Neuron (in vitro differentiated cells): Measurements from ENCODE around the gene OIT3.

ENCODE experiments used
- H2AFZ ChIP-seq: one replicate; pipeline ENCODE4 v1.6.1; 2013; ENCODE audit warnings: low read depth, mild to moderate bottlenecking, inconsistent platforms, low read length, moderate library complexity
- H3K27me3 ChIP-seq: one replicate; pipeline ENCODE4 v1.6.1; 2013; ENCODE audit warnings: low read length; ENCODE audit not compliant: insufficient read depth
- H3K36me3 ChIP-seq: one replicate; pipeline ENCODE4 v1.6.1; 2013; ENCODE audit warnings: low read length; ENCODE audit not compliant: insufficient read depth
- H3K4me1 ChIP-seq: one replicate; pipeline ENCODE4 v1.6.1; 2013; ENCODE audit warnings: low read length; ENCODE audit not compliant: insufficient read depth
- H3K4me3 ChIP-seq: 2 replicates; pipeline ENCODE4 v1.5.1; 2013; ENCODE audit warnings: mild to moderate bottlenecking, low read length, moderate library complexity
- H3K9me3 ChIP-seq: one replicate; pipeline ENCODE4 v1.6.1; 2013; ENCODE audit warnings: low read length

Gene OIT3

DNA sequence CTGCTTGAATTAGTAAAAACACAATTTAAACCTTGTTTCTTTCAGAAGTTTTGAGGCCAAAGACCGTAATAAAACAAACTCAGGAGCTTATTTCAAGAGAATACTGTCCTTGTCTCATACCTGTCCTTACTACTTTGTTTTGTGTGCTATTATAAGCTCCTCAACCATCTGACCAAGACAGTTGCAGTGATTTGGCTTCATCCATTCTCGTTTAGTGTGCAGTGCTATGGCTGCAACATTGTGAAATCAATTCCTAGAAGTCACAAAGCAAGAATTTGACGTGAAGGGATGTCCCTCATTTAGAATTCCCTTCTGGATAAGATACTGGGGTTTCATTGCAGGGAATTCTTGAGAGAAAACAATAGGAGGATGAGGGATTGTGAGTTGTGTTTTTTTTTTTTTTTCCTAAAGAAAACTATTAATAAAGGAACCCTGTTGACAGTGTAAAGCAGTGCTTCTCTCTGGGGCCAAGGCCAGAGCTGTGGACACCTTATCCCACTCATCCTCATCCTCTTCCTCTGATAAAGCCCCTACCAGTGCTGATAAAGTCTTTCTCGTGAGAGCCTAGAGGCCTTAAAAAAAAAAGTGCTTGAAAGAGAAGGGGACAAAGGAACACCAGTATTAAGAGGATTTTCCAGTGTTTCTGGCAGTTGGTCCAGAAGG, at the start of gene OIT3:
OIT3 (plus strand) TSS at position 604 of the 663 bp plus-strand sequence. CDS start 60 bp downstream, outside the sequence.
- H3K4me1 ChIP-seq = no peaks in the 10 kb centered on the region
- no peak within 1 kb of the TSS for H2AFZ ChIP-seq
- no peaks in the 10 kb centered on the region for H3K9me3 ChIP-seq
- peaks cover 4% of the 10 kb centered on the region for H3K36me3 ChIP-seq
- H3K27me3 ChIP-seq = no peaks in the 10 kb centered on the region
- no peak within 1 kb of the TSS for H3K4me3 ChIP-seq

DNA sequence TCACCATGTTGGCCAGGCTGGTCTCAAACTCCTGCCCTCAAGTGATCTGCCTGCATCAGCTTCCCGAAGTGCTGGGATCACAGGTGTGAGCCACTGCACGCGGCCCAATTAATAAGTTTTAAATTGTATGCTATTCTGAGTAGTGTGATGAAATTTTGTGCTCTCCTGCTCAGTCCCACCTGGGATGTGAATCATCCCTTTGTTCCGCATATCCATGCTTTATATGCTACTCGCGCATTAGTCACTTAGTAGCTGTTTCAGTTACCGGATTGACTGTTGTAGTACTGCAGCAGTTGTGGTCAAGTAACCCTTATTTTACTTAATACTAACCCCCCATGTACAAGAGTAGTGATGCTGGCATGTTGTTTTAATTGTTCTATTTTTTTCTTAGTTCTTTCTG, 47.3 kb upstream of the OIT3 start:
- Histone ChIP-seq H3K36me3 (no peaks in the 10 kb centered on the region), H2AFZ (no peak overlapping the region), H3K27me3 (no peaks in the 10 kb centered on the region), H3K4me3 (no peak overlapping the region), H3K4me1 (no peaks in the 10 kb centered on the region), H3K9me3 (no peaks in the 10 kb centered on the region)

DNA sequence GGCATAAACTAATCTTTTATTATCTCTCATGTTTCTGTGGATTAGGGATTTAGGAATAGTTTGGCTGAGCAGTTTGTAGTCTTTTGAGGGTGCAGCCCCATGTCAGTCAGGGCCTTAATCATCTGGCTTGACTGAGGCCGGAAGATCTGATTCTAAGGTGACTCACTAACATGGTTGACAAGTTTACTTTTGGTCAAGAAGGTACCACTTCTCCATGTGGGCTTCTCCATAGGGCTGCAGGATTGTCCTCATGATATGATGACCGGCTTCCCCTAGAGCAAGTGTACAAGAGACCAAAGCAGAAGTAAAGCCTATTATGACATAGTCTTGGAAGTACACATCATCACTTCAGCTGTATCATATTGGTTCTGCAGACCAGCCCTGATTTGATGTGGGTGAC, 45.9 kb upstream of the OIT3 start:
- Histone ChIP-seq H3K4me1 (no peaks in the 10 kb centered on the region), H3K36me3 (no peaks in the 10 kb centered on the region), H3K4me3 (no peak overlapping the region), H3K27me3 (no peaks in the 10 kb centered on the region), H3K9me3 (peaks cover 3% of the 10 kb centered on the region), H2AFZ (no peak overlapping the region)

DNA sequence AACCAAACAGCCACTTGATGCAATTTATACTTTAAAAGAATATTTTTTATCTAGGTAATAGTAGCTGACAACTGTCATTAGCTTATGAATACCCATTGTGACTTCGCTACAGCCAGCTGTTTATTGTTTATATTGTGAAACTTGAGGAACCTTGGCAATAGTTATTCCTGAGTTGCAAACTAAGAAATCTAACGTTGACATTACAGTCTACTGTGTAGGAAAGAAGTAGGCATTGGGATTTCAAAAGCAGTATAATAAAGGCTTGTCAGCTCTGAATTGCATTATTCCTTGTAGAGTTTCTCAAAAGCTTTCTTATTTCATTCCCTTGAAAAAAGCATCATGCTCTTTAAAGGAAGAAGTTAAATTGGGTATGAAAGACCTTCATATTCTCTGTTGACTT, 42.7 kb upstream of the OIT3 start:
- H2AFZ ChIP-seq = no peak overlapping the region
- peaks cover 3% of the 10 kb centered on the region for H3K9me3 ChIP-seq
- no peaks in the 10 kb centered on the region for H3K27me3 ChIP-seq
- no peaks in the 10 kb centered on the region for H3K4me1 ChIP-seq
- H3K4me3 ChIP-seq = no peak overlapping the region
- no peaks in the 10 kb centered on the region for H3K36me3 ChIP-seq

DNA sequence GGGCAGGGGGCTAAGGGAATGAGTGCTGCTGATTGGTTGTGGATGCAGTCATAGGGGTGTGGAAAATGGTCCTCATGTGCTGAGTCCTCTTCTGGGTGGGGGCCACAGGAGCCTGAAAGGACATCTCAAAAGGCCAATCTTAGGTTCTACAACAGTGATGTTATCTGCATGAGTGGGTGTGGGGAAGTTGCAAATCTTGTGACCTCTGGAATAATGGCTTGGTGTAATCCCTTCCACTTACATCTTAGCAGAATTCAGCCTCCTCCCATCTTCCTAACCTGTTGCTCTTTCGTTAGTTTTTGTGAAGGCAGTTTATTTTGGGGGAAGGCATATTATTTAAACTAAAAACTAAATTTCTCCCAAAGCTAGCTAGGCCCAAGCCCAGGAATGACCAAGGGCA, 42.0 kb upstream of the OIT3 start:
- no peaks in the 10 kb centered on the region for H3K4me1 ChIP-seq
- H3K36me3 ChIP-seq = no peaks in the 10 kb centered on the region
- H3K27me3 ChIP-seq = no peaks in the 10 kb centered on the region
- H3K9me3 ChIP-seq = peaks cover 3% of the 10 kb centered on the region
- no peak overlapping the region for H3K4me3 ChIP-seq
- no peak overlapping the region for H2AFZ ChIP-seq

DNA sequence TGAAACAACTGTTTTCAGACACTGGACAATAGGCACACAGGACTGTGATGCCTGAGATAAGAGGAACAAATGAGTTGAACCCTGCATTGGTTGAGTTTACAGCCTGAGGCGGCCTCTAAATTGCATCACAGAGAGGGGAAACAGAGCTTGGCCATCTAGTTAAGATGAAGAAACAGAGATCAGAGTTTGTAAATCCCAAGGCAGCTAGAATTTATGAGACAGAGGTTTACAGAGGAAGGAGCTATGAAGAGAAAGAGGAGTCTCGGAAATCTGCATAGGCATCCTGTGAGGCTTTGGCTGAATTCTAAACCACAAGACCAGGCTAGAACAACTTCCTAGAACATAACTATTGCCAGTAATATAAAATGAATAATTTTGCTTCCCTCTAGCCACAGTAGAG, 41.0 kb upstream of the OIT3 start:
- H3K9me3 ChIP-seq = peaks cover 3% of the 10 kb centered on the region

DNA sequence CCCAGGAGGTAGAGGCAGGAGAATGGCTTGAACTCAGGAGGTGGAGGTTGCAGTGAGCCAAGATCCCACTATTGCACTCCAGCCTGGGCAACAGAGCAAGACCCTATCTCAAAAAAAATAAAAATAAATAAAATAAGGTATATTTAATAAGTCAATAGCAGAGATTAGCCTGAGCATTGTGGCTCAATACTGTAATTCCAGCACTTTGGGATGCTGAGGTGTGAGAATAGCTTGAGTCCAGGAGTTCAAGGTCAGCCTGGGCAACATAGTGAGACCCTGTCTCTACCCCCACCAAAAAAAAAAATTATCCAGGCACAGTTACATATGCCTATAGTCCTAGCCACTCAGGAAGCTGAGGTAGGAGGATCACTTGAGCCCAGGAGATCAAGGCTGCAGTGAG, 38.4 kb upstream of the OIT3 start:
- Histone ChIP-seq H3K27me3 (no peaks in the 10 kb centered on the region), H3K9me3 (peaks cover 4% of the 10 kb centered on the region), H3K36me3 (peaks cover under 1% of the 10 kb centered on the region), H3K4me1 (no peaks in the 10 kb centered on the region), H3K4me3 (no peak overlapping the region), H2AFZ (no peak overlapping the region)

More for the DNA sequence above, 41.0 kb upstream of the OIT3 start:
- Histone ChIP-seq H3K4me3 (no peak overlapping the region), H3K4me1 (no peaks in the 10 kb centered on the region), H3K27me3 (no peaks in the 10 kb centered on the region), H2AFZ (no peak overlapping the region), H3K36me3 (no peaks in the 10 kb centered on the region)

DNA sequence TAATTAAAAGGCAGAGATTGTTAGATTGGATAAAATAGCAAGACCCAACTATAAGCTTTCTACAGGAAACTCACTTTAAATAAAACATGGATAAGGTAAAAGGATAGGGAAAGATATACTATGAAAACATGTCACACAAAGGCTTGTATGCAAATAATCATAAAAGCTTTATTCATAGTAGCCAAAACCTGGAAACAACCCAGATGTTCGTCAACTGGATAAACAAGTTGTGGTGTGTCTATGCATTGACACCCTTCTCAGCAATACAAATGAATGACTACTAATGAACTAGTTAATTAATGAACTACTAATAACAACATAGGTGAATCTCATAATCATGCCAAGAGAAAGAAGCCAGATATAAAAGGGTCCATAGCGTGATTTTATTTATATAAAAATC, 37.7 kb upstream of the OIT3 start:
- H3K4me3 ChIP-seq = no peak overlapping the region
- H3K27me3 ChIP-seq = no peaks in the 10 kb centered on the region
- no peak overlapping the region for H2AFZ ChIP-seq
- H3K36me3 ChIP-seq = peaks cover 6% of the 10 kb centered on the region
- peaks cover 4% of the 10 kb centered on the region for H3K9me3 ChIP-seq
- no peaks in the 10 kb centered on the region for H3K4me1 ChIP-seq

DNA sequence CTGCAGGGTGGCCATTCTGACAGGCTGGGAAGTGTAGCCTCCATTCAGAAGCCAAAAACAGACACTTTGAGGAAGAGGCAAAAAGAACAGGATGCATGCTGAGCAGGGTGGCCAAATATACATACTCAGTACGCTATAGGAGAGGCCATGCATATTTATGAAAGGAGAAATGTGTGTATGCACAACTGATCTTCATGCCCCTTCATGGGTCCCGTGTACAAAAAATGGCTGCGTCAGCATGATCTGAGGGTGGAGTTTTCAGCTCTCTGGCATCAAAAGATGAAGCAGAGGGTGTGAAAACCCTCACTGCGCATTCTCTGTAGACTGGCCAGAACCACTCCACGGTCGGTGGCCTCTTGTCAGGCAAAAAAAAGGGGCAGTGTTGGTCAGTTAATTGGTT, 35.5 kb upstream of the OIT3 start:
- no peaks in the 10 kb centered on the region for H3K27me3 ChIP-seq
- no peak overlapping the region for H2AFZ ChIP-seq
- H3K4me1 ChIP-seq = no peaks in the 10 kb centered on the region
- peaks cover 10% of the 10 kb centered on the region for H3K36me3 ChIP-seq
- H3K4me3 ChIP-seq = no peak overlapping the region
- H3K9me3 ChIP-seq = peaks cover 2% of the 10 kb centered on the region

DNA sequence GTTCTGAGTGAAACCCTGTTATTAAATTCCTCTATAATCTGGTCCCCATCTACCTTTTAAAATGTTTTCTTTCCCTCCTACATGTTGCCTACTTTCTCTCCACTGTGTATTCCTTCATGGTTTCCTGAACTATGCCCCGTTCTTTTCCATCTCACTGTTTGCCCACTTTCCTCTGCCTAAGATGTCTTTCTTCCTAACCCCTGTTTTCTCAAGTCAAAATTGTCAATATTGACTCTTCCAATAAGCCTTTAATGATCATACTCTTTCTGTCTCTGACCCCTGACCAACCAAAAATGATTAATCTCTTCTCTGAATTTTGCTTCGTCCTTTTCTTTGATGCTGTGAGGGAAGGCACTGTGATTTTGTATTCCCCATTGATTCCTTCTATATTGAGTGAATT, 30.6 kb upstream of the OIT3 start:
- no peaks in the 10 kb centered on the region for H3K27me3 ChIP-seq
- no peaks in the 10 kb centered on the region for H3K4me1 ChIP-seq
- no peak overlapping the region for H3K4me3 ChIP-seq
- H3K9me3 ChIP-seq = peaks cover 2% of the 10 kb centered on the region
- no peak overlapping the region for H2AFZ ChIP-seq
- peaks cover 13% of the 10 kb centered on the region for H3K36me3 ChIP-seq

DNA sequence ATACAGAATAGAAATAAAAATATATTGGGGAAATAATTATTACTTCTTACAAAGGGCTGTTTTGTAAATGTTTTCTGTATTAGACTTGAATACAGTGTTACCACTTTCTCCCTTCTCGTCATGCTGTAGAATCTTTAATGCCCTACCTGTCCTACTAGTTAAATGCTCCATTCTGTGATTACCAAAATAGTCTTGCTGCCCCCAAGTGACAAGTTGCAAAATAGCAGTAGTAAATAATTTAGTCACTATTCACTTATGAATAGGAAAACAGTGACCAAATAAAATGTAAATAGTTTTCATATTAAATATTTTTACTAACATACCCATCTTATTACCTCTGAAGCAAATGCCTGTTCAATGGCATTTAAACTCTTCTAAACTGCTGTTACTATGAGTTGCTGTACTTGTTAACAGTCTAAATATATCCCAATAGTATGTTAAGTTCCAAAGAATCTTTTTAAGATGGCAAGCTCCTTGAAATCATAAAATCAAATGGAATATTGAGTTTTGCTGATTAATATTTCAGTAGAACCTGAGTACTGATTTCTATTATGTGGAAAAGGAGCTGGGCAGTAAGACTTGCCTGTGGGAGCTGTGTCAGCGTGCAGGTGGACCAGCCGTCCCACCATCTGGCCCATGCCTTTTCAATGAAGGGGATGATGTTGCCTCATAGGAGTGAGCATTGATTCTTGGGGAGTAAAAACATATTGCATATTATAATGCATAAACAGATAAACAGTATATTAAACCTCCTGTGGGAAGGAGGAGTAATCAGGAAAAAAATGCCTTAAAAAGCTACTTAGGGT, 18.1 kb upstream of the OIT3 start:
- Histone ChIP-seq H2AFZ (no peak overlapping the region), H3K4me1 (no peaks in the 10 kb centered on the region), H3K36me3 (peaks cover 15% of the 10 kb centered on the region), H3K4me3 (no peak overlapping the region), H3K27me3 (no peaks in the 10 kb centered on the region), H3K9me3 (peaks cover 6% of the 10 kb centered on the region)

DNA sequence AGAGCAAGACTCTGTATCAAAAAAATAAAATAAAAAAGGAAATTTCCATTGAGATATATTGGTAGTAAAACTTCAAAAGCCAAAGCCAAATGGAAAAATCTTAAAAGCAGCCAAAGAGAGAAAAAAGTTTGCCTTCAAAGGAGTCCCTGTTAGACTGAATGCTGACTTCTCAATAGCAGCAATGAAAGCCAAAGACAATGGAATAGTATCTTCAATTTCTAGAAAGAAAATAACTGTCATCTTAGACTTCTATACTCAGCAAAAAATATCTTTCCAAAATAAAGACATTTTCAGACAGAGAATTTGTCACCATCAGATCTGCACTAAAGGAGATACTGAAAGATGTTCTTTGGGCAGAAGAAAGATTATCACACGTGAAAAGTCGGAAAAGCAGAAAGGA, 14.3 kb upstream of the OIT3 start:
- peaks cover 2% of the 10 kb centered on the region for H3K36me3 ChIP-seq
- no peaks in the 10 kb centered on the region for H3K4me1 ChIP-seq
- no peaks in the 10 kb centered on the region for H3K27me3 ChIP-seq
- no peak overlapping the region for H3K4me3 ChIP-seq
- H3K9me3 ChIP-seq = peaks cover 6% of the 10 kb centered on the region
- H2AFZ ChIP-seq = no peak overlapping the region

DNA sequence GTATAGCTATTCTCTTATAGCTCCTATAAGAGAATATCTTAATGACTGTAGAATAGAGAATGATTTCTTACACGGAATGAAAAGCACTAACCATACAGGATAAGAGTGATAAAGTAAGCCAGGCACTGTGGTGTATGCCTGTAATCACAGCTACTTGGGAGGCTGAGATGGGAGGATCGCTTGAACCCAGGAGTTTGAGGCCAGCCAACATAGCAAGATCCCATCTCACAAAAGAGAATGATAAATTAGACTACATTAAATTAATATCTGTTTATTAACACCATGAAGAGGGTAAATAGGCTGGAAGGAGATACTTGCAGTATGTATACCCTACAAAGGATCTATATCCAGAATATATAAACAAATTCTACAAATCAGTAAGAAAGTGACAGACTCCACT, 12.2 kb upstream of the OIT3 start:
- H3K4me1 ChIP-seq = peaks cover 3% of the 10 kb centered on the region
- peaks cover 6% of the 10 kb centered on the region for H3K9me3 ChIP-seq
- H3K4me3 ChIP-seq = no peak overlapping the region
- peaks cover 2% of the 10 kb centered on the region for H3K36me3 ChIP-seq
- H2AFZ ChIP-seq = no peak overlapping the region
- no peaks in the 10 kb centered on the region for H3K27me3 ChIP-seq
